Germinal center (tissue), 1 donor: ENCODE results near the gene NDUFA8.

Experiments used
- DNase-seq: peaks from one replicate; pipeline ENCODE4 v3.0.0; 2012; ENCODE audit warnings: mixed read lengths, low spot score

Gene NDUFA8

GRCh38 chr9:122184551-122184950 lies 25.0 kb upstream of the NDUFA8 start:
- DNase-seq, result no peak

GRCh38 chr9:122183501-122183900 lies 23.9 kb upstream of the NDUFA8 start:
- DNase-seq, result no peak

- no peak for DNase-seq
These were observed 21.1 kb upstream of the NDUFA8 start for GRCh38 chr9:122180633-122181032.

GRCh38 chr9:122179690-122180074 lies 20.1 kb upstream of the NDUFA8 start:
- no peak for DNase-seq

- no peak for DNase-seq
These were observed 19.6 kb upstream of the NDUFA8 start for GRCh38 chr9:122179054-122179689.

- no peak for DNase-seq
These were observed 17.3 kb upstream of the NDUFA8 start for GRCh38 chr9:122176916-122177315.

- DNase-seq, result no peak
These were observed 14.1 kb upstream of the NDUFA8 start for GRCh38 chr9:122173670-122174069.

GRCh38 chr9:122172131-122172530 lies 12.6 kb upstream of the NDUFA8 start:
- DNase-seq, result no peak

- no peak for DNase-seq
These were observed 8.8 kb upstream of the NDUFA8 start for GRCh38 chr9:122168356-122168755.

GRCh38 chr9:122164286-122164685 lies 4.7 kb upstream of the NDUFA8 start:
- DNase-seq, result no peak

- no peak for DNase-seq
These were observed 2.8 kb upstream of the NDUFA8 start for GRCh38 chr9:122162415-122162814.

GRCh38 chr9:122159925-122160246 lies 307 bp upstream of the NDUFA8 start:
- no peak for DNase-seq

- peak; percentile 53 for DNase-seq
These were observed 1.4 kb downstream of the NDUFA8 start for GRCh38 chr9:122158202-122158601.

- no peak for DNase-seq
These were observed 3.8 kb downstream of the NDUFA8 start for GRCh38 chr9:122155796-122156195.

- no peak for DNase-seq
These were observed 8.2 kb downstream of the NDUFA8 start for GRCh38 chr9:122151267-122151828.

GRCh38 chr9:122145592-122145863 lies 14.1 kb downstream of the NDUFA8 start:
- DNase-seq, result no peak

GRCh38 chr9:122144836-122145591 lies 14.6 kb downstream of the NDUFA8 start:
- no peak for DNase-seq

GRCh38 chr9:122143876-122144405 lies 15.6 kb downstream of the NDUFA8 start:
- no peak for DNase-seq

- no peak for DNase-seq
These were observed 16.3 kb downstream of the NDUFA8 start for GRCh38 chr9:122143296-122143695.

GRCh38 chr9:122141671-122142070 lies 17.9 kb downstream of the NDUFA8 start:
- DNase-seq, result no peak

- no peak for DNase-seq
These were observed 19.0 kb downstream of the NDUFA8 start for GRCh38 chr9:122140368-122141193.

GRCh38 chr9:122138560-122139268 lies 20.9 kb downstream of the NDUFA8 start:
- no peak for DNase-seq
